CD4-positive, alpha-beta T cell treated with Interleukin-17A for 1 hour (primary cell): Measurements from ENCODE around the gene HDDC3.

Source experiments
- DNase-seq: peaks from one replicate; pipeline ENCODE4 v3.0.0-alpha.2; 2020

HDDC3 gene

GRCh38 chr15:90889313-90889730 is 43.0 kb downstream of the HDDC3 start:
- DNase-seq: no peak

GRCh38 chr15:90887037-90887481 is 45.3 kb downstream of the HDDC3 start:
- DNase-seq: no peak

DNA sequence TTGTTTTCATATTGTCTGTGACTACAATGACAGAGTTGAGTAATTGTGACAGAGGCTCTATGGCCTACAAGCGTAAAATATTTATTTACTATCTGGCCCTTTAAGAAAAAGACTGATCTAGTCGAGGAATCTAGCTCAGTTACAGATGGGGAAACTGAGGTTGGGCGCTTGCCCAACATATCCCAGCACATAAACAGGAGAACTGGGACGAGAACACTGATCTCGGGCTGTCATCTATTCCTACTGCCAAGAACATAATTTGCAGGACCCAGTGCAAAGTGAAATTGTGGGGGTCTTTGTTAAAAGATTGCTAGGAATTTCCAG is 46.1 kb downstream of the HDDC3 start:
- DNase-seq: no peak

DNA sequence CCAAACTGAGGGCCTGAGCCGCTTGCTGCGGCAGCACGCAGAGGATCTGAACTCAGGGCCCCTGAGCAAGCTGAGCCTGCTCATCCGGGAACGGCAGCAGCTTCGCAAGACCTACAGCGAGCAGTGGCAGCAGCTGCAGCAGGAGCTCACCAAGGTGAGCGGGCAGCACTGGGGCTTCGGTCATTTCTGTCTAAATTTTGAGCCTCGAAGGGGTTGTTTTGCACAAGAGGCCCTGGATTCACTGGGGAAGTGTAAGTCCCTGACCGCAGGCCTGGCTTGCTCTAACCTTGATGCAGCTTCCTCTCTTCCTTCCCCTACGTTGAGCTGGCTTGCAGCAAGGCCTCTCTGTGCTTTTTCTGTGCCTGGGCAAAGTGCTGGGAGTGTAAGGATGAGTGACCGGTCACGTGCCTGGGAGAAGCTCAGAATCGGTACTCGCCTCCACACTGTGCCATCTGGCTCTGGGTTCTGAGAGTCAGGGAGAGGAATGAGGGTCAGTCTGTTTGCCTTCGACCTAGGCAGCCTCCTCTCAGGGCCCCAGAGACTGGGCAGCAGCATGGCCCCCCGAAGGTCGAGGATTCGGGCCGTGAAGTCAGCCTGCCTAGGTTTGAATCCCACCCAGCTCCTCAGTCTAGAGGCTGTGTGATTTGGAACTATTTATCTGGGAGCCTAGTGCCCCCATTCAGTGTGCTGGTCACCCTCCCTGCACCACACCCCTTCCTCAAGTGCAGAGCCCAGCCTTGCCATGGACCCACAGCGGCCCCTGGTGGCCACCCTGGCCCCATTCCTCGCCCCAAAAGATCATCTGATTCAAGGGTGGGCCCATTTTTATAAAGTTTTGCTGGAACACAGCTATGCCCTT is 46.7 kb downstream of the HDDC3 start:
- DNase-seq: peak; percentile 81

DNA sequence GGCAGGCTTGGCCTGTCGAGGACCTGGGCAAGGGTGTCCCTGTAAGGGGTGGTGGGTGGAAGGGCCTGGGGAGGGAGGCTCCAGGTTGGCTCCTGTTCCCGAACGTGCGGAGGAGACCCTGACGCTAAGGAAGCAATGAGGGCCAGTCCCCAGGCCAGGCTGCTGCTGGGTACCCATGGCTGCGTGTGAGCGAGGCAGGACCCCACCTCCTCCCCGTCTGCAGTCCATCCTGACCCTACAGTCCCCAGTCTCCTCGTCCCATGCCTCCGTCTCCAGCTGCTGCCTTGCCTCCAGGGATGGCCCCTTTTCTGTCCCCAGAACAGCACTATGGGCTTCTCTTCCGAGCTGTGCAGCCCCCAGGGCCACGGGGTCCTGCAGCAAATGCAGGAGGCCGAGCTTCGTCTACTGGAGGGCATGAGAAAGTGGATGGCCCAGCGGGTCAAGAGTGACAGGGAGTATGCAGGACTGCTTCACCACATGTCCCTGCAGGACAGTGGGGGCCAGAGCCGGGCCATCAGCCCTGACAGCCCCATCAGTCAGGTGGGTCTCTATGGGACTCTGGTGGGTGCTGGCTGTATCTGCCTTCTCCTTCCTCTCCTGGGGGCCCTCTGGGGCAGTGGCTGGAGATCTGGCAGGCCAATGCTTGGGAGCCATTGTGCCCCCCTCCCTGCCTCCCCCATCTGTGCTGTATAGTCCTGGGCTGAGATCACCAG is 47.5 kb downstream of the HDDC3 start:
- DNase-seq: no peak

DNA sequence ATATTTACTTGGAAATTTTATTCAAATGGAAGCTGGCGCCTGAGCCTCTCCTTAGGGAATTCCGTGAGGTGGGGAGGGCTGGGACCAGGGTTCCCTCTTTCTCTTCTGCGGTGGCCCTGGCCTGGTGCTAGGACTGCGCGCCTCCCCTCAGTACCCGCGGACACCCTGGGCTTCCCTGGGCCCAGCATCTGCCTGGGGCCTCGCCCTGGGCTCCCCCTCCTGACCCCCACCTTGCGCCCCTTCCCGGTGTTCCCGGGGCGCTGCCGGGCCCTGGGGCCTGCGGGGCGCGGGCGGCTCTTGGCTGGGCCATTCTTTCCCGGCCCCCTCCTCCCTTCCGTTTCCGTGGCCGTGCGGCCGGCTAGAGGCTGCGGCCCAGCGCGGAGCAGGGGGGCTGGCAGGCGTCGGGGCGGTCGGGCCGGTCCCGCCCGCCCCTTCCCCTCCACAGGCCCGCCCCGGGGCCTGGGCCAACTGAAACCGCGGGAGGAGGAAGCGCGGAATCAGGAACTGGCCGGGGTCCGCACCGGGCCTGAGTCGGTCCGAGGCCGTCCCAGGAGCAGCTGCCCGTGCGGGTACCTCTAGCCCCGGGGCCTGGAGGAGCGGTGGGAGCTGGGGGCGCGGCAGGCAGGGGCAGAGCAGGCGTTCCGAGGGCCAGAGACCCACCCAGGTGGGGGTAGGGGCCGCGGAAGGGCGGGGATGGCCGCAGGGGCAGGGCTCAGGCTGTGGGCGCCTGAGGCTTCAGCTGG is 48.2 kb downstream of the HDDC3 start, which contains the start of gene FES:
Gene FES, plus strand, starts transcription at position 529 of the 743 bp plus-strand sequence. CDS start 542 bp downstream, outside the sequence.
- no peak for DNase-seq

DNA sequence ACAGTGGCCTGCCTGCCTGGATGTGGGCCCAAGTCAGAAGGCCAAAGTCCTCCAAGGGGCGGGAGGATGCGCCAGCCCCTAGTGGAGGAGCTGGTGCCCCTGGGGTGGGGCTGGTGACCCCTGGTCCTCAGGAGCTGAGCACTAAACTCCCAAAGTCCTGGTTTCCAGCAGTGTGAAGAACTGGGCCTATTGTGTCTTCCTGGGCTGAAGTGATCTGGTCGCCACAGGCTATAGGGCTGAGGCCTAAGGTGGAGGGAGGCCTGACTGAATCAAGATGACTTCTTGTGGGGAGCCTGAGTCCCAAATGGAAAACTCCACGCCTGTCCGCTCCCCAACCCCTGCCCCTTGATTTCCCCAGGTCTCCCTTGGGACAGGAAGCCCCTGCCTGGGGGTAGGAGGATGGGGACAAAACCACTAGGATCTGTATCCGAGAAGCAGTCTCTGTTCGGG is 48.8 kb downstream of the HDDC3 start:
- DNase-seq: no peak

DNA sequence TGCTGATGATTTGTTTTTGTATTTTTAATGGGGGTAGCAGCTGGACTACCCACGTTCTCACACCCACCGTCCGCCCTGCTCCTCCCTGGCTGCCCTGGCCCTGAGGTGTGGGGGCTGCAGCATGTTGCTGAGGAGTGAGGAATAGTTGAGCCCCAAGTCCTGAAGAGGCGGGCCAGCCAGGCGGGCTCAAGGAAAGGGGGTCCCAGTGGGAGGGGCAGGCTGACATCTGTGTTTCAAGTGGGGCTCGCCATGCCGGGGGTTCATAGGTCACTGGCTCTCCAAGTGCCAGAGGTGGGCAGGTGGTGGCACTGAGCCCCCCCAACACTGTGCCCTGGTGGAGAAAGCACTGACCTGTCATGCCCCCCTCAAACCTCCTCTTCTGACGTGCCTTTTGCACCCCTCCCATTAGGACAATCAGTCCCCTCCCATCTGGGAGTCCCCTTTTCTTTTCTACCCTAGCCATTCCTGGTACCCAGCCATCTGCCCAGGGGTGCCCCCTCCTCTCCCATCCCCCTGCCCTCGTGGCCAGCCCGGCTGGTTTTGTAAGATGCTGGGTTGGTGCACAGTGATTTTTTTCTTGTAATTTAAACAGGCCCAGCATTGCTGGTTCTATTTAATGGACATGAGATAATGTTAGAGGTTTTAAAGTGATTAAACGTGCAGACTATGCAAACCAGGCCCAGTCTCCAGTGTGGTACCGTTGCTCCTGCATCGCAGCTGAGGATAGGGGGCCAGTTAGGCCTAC is 49.4 kb downstream of the HDDC3 start:
- no peak for DNase-seq

DNA sequence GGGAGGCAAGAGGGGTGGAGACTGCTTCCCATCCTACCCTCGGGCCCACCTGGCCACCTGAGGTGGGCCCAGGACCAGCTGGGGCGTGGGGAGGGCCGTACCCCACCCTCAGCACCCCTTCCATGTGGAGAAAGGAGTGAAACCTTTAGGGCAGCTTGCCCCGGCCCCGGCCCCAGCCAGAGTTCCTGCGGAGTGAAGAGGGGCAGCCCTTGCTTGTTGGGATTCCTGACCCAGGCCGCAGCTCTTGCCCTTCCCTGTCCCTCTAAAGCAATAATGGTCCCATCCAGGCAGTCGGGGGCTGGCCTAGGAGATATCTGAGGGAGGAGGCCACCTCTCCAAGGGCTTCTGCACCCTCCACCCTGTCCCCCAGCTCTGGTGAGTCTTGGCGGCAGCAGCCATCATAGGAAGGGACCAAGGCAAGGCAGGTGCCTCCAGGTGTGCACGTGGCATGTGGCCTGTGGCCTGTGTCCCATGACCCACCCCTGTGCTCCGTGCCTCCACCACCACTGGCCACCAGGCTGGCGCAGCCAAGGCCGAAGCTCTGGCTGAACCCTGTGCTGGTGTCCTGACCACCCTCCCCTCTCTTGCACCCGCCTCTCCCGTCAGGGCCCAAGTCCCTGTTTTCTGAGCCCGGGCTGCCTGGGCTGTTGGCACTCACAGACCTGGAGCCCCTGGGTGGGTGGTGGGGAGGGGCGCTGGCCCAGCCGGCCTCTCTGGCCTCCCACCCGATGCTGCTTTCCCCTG is 50.2 kb downstream of the HDDC3 start:
- no peak for DNase-seq

- DNase-seq: no peak
Observed at GRCh38 chr15:90881181-90881977, 51.0 kb downstream of the HDDC3 start.

- no peak for DNase-seq
Observed at GRCh38 chr15:90880381-90881145, 51.8 kb downstream of the HDDC3 start.
